ENCODE data around the gene PHTF2.
"Not testable (repeated sequence)": the region's sequence is repeated elsewhere in the genome, so short reads cannot be mapped to it uniquely, and the experiment has no call there.

PHTF2 gene

GRCh38 chr7:77798394-77799077 lies at the start of gene PHTF2, which contains the start of gene TMEM60:
Gene PHTF2, plus strand, starts transcription at chr7:77798773.
Gene TMEM60, minus strand, starts transcription at chr7:77798434. Its CDS starts 4,061 bp downstream, at chr7:77794373.
- peak; percentile 83 to 91 for DNase-seq (ENCODE audit: low read depth in 2 of 2)

DNA sequence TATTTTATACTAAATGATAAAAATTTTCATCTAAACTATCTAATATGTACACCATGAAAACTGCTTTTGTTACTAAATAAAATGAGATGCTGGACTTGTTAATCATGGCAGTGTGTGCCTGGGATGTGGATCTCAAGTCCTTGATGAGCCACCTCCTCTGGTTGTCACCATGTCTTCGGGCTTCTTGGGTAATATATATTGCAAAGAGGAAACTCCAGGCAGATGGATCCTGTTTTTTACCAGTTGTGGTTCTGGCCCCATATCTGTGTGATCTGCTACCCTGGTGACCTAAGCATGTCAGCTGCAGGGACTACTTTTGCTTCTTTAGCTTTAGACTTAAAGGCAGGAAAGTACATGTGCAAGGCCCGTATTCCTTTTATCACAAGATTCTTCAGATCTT lies 46.6 kb upstream of the PHTF2 start:
- DNase-seq (ENCODE audit: low read depth in 2 of 2): no peak

GRCh38 chr7:77753173-77753572 lies 45.4 kb upstream of the PHTF2 start:
- no peak for DNase-seq (ENCODE audit: low read depth in 2 of 2)

DNA sequence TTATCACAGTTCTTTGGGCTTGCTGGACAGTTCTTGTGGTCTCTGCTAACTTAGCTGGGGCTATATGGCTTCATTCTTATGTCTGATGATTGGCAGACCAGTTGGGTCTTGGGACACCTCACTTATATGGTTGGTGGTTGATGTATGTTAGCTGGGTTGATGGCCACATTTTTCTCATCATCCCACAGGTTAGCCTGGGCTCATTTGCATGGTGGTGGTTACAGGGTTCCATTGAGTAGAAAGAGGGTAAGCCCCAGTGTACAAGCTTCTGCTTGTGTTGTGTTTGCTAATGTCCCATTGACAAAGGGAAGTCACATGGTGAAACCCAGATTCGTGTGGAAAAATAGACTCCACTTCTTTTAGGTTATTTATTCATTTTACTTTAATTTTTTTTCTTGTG lies 41.0 kb upstream of the PHTF2 start:
- no peak for DNase-seq (ENCODE audit: low read depth in 2 of 2)

DNA sequence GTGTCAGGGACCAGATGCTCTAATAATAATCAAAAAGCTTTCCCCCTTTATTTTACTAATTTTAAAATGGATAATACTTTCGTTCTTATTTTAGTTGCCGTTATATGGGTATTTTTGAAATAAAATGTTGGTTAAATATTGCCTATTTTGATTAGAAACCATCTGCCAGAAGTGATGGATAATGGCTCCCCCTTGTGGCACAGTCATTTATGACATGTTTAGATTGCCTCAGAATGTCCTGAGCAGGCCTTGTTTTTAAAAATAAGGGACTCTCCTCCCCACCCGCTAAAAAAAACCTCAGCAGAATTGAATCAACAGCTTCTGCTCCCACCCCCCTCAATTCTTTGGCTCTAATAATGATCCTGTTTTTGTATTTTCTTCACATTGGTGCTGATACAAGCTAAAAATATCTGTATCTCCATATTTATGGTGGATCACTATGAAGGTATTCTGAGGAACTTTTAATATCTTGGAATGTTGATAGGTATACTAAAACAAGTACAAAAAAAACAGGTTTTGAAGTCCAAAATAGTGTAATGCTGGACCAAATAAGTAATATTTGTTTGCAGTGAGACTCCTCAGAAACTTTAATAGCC lies 39.2 kb upstream of the PHTF2 start:
- peak; percentile 14 to 37 for DNase-seq (ENCODE audit: low read depth in 2 of 2)

- no peak for DNase-seq (ENCODE audit: low read depth in 2 of 2)
Measured at GRCh38 chr7:77760809-77761453, 37.6 kb upstream of the PHTF2 start.

GRCh38 chr7:77765481-77765880 lies 33.1 kb upstream of the PHTF2 start:
- no peak for DNase-seq (ENCODE audit: low read depth in 2 of 2)

GRCh38 chr7:77765906-77766800 lies 32.4 kb upstream of the PHTF2 start:
- DNase-seq (ENCODE audit: low read depth in 2 of 2): no peak

DNA sequence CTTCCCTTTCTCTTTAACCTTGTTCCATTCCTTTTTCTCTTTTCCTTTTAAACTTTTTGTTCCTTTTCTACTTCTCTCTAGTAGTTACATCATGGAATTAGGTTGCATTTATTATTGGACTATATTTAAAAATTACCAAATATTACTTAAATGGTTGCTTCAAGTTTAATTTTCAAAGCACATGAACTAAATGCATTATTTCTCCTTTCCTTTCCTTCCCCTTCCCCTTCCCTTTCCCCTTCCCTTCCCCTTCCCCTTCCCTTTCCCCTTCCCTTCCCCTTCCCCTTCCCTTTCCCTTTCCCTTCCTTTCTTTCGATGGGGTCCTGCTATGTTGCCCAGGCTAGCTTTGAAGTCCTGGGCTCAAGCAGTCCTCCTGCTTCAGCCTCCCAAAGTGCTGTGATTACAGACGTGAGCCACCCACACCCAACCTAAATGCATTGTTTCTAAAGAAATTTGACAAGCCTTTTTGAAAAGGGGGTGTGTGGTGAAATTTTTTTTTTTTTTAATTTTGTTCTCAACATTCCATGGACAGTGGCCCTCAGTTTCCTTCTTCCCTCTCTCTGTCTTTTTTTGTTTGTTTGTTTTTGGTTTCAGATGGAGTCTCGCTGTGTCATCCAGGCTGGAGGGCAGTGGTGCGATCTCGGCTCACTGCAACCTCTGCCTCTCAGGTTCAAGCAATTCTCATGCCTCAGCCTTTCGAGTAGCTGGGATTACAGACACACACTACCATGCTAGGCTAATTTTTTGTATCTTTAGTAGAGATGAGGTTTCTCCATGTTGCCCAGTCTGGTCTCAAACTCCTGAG lies 31.6 kb upstream of the PHTF2 start:
- DNase-seq (ENCODE audit: low read depth in 2 of 2): no peak

DNA sequence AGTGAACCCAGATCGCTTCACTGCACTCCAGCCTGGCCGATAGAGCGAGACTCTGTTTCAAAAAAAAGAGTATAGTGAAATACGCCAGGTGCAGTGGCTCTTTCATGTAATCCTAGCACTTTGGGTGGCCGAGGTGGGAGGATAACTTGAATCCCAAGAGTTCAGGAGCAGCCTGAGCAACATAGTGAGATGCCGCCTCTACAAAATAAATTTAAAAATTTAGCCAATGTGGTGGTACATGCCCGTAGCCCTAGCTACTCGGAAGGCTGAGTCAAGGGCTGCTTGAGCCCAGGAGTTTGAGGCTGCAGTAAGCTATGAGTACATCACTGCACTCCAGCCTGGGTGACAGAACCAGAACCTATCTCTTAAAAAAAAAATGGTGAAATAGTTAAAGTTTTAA lies 28.3 kb upstream of the PHTF2 start:
- no peak for DNase-seq (ENCODE audit: low read depth in 2 of 2)

GRCh38 chr7:77771901-77772300 lies 26.7 kb upstream of the PHTF2 start:
- DNase-seq (ENCODE audit: low read depth in 2 of 2): no peak

GRCh38 chr7:77778535-77778934 lies 20.0 kb upstream of the PHTF2 start:
- DNase-seq (ENCODE audit: low read depth in 2 of 2): no peak

DNA sequence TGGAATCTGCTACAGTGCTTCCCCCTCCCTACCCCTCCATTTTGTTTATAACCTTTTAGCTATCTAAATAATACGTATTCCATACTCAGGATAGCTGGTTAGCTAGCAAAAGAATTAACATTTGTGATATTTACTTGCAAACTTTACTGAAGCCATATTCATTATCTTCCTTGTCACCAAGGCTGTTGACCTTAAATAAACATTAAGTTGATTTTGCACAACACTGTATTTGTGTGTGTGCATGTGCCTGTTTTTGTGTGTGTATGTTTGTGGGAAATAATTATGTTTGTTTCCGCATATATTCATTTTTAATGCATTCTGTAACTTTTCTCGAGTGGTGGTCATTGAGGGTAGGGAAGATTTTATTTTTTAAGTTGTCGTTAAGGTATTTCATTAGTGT lies 16.2 kb upstream of the PHTF2 start:
- no peak for DNase-seq (ENCODE audit: low read depth in 2 of 2)

DNA sequence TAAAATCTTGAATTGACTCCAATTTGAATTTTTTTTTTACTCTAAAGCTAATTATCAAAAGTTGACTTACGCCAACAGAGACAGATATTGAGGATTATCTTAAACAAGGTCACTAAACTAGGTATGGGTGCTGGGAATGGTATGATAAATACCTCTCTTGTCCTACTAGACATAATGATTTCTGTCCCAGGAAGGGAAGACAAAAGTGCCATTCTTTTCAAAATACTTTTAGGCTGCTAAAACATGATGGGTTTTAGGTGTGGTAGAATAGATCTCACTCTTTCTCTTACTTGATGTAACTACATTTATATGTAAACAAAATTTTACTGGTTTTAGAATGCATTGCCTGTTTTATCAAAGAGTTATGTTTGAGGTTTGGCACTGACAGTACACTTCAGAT lies 15.5 kb upstream of the PHTF2 start:
- DNase-seq (ENCODE audit: low read depth in 2 of 2): no peak

- DNase-seq (ENCODE audit: low read depth in 2 of 2): no peak
Measured at GRCh38 chr7:77783545-77783944, 15.0 kb upstream of the PHTF2 start.

- DNase-seq (ENCODE audit: low read depth in 2 of 2): not testable (repeated sequence)
Measured at GRCh38 chr7:77784426-77784825, 14.1 kb upstream of the PHTF2 start.

DNA sequence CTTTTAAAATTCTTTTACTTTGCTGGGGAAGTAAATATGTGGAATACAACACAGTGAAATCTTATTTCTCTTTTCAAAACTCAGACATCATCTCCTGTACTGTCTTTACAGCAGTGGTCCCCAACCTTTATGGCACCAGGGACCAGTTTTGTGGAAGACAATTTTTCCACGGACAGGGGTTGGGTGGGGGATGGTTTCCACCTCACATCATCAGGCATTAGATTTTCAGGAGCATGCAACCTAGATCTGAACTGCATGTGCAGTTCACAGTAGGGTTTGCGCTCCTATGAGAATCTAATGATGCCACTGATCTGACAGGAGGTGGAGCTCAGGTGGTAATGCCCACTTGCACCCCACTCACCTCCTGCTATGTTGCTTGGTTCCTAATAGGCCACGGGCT lies 12.6 kb upstream of the PHTF2 start:
- DNase-seq (ENCODE audit: low read depth in 2 of 2): no peak

GRCh38 chr7:77786741-77787140 lies 11.8 kb upstream of the PHTF2 start:
- DNase-seq (ENCODE audit: low read depth in 2 of 2): no peak

DNA sequence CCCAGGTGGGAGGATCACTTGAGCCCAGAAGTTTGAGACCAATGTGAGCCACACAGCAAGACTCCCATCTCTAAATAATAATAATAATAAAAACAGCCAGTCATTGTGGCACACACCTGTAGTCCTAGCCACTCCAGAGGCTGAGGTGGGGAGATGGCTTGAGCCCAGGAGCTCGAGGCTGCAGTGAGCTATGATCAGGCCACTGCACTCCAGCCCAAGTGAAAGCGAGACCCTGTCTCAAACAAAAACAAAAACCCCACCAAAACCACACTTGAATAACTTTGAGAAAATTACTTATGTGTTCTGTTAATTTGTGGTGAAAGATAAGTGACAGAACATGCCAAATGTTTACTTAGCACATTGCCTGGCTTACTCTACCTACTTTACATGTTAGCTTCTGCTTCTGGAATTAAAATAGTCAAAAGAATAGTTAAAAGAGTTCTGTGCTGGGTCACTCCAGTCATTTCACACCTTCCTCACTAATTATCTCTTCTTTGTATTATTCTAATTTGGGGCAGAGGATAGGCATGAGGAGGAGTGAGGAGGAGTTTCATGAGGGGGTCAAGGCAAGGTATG lies 10.2 kb upstream of the PHTF2 start:
- DNase-seq (ENCODE audit: low read depth in 2 of 2): no peak

DNA sequence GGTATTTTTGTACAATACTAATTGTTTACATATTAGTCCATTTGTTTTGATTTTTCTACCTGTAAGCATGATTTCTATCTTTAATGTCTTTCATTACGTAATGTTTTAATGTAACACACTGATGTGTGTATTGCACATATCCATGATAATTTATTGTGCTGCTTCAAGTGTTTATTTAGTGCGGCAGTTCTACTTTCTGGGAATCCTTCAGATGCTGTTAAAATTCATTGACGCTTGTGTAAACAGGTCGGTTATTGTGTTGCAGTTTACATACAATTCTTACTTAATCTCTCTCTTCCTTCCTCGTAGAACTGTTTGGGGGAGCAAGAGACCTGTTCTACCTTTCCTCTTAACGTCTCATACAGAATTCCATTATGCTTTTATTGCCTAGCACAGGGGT lies 7.2 kb upstream of the PHTF2 start:
- DNase-seq (ENCODE audit: low read depth in 2 of 2): no peak

GRCh38 chr7:77791956-77792355 lies 6.6 kb upstream of the PHTF2 start:
- no peak for DNase-seq (ENCODE audit: low read depth in 2 of 2)
